Measurements from ENCODE around the gene PFN2.

DNA sequence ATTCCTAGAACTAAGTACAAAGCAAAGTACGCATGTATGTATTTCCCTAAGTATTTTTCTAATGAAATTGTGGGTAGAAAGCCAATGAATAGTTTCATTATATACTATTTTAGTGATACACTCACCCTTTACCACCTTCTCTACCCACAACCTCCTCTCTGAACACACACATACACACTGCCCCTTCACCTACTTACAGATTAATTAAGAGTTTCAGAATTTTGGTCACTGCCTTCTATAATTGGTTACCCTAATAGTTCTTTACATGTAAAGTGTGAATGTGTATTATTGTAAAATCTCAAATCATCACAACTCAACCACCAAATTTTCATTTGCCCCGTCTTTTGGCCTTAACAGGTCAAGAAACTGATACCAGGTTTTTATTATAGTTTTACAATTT is 7.2 kb downstream of the PFN2 start:
- TF ChIP-seq, protein P1, sequence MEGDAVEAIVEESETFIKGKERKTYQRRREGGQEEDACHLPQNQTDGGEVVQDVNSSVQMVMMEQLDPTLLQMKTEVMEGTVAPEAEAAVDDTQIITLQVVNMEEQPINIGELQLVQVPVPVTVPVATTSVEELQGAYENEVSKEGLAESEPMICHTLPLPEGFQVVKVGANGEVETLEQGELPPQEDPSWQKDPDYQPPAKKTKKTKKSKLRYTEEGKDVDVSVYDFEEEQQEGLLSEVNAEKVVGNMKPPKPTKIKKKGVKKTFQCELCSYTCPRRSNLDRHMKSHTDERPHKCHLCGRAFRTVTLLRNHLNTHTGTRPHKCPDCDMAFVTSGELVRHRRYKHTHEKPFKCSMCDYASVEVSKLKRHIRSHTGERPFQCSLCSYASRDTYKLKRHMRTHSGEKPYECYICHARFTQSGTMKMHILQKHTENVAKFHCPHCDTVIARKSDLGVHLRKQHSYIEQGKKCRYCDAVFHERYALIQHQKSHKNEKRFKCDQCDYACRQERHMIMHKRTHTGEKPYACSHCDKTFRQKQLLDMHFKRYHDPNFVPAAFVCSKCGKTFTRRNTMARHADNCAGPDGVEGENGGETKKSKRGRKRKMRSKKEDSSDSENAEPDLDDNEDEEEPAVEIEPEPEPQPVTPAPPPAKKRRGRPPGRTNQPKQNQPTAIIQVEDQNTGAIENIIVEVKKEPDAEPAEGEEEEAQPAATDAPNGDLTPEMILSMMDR (IDR thresholded peaks at IDR 0.05; ENCODE audit: low read depth, low read length, poor library complexity, severe bottlenecking), result no peak
- no peak for TF ChIP-seq EZH2phosphoT487 (IDR thresholded peaks at IDR 0.05; ENCODE audit: borderline replicate concordance, low read length)

Measured in DOHH2 (cell line).